GM12875 (cell line): ENCODE measurements around the gene GJA4.

Source experiments
- H3K4me3 ChIP-seq: one replicate; pipeline ENCODE4 v1.5.1; 2011; ENCODE audit warnings: low read depth, low read length, control low read depth
- TF ChIP-seq, protein P1 (sequence below): IDR thresholded peaks from 2 replicates; pipeline ENCODE4 v1.5.1; 2011; ENCODE audit warnings: low read depth, mild to moderate bottlenecking, control low read depth, inconsistent platforms, low read length, moderate library complexity, borderline replicate concordance; ENCODE audit not compliant: insufficient read depth

Gene GJA4

DNA sequence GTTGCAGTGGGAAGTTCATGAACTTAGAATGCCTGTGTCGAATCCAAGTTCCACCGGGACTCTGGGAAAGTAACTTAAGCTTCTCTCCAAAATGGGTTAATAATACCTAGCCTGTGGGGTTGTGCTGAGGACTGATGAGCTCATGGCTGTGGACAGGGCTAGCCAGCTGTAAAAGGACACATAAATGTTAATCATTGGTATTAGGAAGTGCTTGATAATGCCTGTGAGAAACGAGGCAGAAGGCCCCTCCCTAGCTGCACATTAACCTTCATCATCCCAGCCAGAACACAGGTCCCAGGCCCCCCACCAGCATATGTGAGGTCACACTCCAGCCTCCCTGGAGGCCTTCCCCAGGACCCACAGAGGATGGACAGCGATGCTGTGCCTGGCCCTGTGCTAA is 34.0 kb upstream of the GJA4 start:
- TF ChIP-seq, protein P1, sequence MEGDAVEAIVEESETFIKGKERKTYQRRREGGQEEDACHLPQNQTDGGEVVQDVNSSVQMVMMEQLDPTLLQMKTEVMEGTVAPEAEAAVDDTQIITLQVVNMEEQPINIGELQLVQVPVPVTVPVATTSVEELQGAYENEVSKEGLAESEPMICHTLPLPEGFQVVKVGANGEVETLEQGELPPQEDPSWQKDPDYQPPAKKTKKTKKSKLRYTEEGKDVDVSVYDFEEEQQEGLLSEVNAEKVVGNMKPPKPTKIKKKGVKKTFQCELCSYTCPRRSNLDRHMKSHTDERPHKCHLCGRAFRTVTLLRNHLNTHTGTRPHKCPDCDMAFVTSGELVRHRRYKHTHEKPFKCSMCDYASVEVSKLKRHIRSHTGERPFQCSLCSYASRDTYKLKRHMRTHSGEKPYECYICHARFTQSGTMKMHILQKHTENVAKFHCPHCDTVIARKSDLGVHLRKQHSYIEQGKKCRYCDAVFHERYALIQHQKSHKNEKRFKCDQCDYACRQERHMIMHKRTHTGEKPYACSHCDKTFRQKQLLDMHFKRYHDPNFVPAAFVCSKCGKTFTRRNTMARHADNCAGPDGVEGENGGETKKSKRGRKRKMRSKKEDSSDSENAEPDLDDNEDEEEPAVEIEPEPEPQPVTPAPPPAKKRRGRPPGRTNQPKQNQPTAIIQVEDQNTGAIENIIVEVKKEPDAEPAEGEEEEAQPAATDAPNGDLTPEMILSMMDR: no peak
- no peak overlapping the region for H3K4me3 ChIP-seq

DNA sequence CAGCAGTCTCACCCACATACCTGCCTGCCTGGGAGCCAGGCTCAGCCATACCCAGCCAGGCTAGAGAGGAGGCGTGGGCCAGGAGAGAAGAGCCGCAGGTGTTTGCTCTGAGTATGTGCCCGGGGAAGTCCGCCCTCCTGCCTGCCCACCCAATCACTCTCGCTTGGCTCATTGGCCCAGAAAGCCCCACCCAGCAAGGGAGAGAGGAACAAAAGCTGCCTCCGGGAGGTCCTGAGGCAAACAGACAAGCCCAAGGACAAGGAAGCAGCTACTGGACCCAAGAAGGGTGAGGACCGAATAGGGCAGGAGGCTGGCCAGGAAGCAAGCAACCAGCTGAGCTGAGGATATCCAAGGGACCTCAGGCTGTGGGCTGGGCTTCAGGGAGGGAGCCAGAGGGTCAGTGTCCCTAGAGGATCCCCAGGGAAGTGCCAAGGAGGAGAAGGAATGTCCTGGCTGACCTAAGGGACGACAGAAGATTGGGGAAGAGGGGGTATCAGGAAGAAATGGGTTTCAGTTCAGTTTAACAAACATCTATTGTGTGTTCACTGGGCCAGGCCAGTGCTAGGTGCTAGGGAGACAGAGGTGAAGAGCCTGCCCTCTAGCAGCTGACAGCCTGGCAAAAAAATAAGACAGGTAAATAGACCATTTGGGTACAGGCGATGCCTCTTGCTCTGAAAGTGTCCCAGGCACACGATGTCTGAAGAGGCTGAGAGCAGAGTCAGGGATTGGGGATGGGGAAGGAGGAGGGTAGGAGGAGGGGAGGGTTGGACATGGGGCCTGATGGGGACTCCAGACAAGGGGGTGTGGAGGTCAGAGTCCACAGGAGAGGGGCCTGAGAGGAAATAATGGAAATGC is 33.1 kb upstream of the GJA4 start, which contains the start of gene GJB4:
Gene GJB4 (plus strand): TSS at position 238 of the 855 bp plus-strand sequence. CDS start 1,515 bp downstream, outside the sequence.
- TF ChIP-seq, protein P1: no peak
- no peak within 1 kb of the TSS for H3K4me3 ChIP-seq

DNA sequence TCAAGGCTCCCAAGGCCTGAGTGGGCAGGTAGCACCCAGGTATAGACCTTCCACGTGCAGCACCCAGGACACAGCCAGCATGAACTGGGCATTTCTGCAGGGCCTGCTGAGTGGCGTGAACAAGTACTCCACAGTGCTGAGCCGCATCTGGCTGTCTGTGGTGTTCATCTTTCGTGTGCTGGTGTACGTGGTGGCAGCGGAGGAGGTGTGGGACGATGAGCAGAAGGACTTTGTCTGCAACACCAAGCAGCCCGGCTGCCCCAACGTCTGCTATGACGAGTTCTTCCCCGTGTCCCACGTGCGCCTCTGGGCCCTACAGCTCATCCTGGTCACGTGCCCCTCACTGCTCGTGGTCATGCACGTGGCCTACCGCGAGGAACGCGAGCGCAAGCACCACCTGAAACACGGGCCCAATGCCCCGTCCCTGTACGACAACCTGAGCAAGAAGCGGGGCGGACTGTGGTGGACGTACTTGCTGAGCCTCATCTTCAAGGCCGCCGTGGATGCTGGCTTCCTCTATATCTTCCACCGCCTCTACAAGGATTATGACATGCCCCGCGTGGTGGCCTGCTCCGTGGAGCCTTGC is 31.5 kb upstream of the GJA4 start:
- TF ChIP-seq, protein P1: no peak
- no peak overlapping the region for H3K4me3 ChIP-seq

DNA sequence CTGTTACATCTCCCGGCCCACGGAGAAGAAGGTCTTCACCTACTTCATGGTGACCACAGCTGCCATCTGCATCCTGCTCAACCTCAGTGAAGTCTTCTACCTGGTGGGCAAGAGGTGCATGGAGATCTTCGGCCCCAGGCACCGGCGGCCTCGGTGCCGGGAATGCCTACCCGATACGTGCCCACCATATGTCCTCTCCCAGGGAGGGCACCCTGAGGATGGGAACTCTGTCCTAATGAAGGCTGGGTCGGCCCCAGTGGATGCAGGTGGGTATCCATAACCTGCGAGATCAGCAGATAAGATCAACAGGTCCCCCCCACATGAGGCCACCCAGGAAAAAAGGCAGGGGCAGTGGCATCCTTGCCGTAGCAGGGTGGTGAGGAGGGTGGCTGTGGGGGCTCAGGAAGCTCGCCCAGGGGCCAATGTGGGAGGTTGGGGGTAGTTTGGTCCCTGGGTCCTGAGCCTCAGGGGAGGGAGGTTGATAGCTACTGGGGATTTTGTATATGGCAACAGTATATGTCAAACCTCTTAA is 31.0 kb upstream of the GJA4 start:
- no peak overlapping the region for H3K4me3 ChIP-seq
- TF ChIP-seq, protein P1: no peak

DNA sequence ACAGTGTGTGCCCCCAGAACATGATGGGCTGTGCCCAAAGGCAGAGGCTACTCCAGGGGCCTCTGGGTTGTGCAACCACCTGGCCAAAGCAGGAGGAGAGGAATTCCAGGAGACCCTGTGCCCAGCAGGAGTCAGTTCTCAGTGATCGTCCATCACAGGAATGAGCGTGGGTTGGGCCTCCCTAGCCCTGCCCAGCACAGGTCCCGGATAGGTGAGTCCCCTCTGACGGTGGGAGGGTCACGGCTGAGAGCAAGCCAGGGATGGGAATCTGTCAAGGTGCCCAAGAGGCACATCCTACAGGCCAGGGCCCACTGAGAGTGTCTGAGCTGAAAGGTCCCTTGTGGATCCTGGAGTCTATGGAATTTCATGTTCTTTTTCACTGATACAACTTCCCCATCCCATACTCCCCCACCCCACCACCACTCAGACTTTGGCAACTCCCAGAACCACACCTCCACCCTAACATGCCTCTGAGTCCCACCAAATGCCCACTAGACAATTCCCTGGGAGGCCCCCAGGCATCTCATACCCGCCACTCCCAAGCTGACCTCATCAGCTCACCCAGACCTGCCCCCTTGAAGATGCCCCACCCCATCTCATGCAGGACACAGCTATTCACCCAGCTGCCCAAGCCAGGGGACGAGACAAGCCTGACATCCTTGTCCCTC is 30.2 kb upstream of the GJA4 start:
- TF ChIP-seq, protein P1: no peak
- no peak overlapping the region for H3K4me3 ChIP-seq

DNA sequence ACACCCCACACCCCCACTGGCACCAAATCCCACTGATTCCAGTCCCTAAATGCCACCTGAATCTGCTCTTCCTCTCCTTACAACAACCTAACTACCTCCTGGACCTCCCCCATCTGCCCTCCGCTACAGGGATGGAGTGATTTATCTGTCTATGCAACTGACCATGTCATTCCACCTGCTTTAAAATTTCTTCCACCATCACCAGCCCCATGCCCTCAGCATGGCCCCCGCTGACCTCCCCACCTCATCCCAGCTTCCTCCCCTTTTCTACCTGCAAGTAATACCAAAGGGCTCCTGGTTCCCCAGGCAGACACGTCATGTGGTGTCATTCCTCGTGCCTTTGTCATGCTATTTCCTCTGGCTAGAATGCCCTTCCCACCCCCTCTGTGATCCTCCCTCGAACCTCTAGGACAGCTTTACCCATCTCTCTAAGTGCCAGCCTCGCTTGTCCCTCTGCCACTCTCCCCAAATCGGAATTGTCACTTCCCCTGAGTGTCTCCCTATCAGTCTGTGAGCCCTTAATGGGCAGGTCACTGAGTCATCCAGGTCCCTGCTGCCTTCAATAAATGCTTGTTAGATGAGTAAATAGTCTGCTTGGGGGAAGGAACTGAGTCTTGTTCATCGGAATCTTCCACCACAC is 29.5 kb upstream of the GJA4 start:
- TF ChIP-seq, protein P1: no peak
- no peak overlapping the region for H3K4me3 ChIP-seq
